ENCODE results near the gene MANBA.
"Not testable (repeated sequence)": the region's sequence is repeated elsewhere in the genome, so short reads cannot be mapped to it uniquely, and the experiment has no call there.

The MANBA gene

DNA sequence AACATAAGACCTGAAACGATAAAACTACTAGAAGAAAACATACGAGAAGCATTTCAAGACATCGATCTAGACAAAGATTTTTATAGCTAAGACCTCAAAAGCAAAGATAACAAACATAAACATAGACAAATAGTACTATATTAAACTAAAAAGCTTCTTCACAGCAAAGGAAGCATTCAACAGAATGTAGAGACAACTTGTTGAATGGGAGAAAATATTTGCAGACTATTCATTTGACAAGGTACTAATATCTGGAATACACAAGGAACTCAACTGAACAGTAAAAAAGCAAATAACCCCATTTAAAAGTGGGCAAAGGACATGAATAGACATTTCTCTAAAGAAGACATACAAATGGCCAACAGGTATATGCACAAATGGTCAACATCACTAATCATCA lies 49.8 kb downstream of the MANBA start:
- Histone ChIP-seq H3K9ac (ENCODE audit: low read length) (no peak overlapping the region), H3K36me3 (ENCODE audit: low read length) (no peaks in the 10 kb centered on the region), H3K79me2 (ENCODE audit: insufficient read depth, low read length) (no peaks in the 10 kb centered on the region), H3K4me3 (ENCODE audit: insufficient read depth, low read length, poor library complexity, severe bottlenecking) (no peak overlapping the region), H3K27ac (ENCODE audit: low read depth, low read length) (no peak overlapping the region), H4K20me1 (ENCODE audit: low read depth, low read length) (no peaks in the 10 kb centered on the region), H3K27me3 (ENCODE audit: low read length) (no peaks in the 10 kb centered on the region), H3K9me3 (ENCODE audit: insufficient read depth, low read length) (no peaks in the 10 kb centered on the region), H3F3A (ENCODE audit: insufficient read depth) (no peaks in the 10 kb centered on the region), H3K9me2 (replicated peaks; ENCODE audit: insufficient read depth, low read length) (no peaks in the 10 kb centered on the region), H3K4me2 (ENCODE audit: low read depth, low read length, poor library complexity, severe bottlenecking) (no peak overlapping the region), H2AFZ (ENCODE audit: low read depth, low read length, severe bottlenecking) (no peak overlapping the region)
- TF ChIP-seq, protein P1, sequence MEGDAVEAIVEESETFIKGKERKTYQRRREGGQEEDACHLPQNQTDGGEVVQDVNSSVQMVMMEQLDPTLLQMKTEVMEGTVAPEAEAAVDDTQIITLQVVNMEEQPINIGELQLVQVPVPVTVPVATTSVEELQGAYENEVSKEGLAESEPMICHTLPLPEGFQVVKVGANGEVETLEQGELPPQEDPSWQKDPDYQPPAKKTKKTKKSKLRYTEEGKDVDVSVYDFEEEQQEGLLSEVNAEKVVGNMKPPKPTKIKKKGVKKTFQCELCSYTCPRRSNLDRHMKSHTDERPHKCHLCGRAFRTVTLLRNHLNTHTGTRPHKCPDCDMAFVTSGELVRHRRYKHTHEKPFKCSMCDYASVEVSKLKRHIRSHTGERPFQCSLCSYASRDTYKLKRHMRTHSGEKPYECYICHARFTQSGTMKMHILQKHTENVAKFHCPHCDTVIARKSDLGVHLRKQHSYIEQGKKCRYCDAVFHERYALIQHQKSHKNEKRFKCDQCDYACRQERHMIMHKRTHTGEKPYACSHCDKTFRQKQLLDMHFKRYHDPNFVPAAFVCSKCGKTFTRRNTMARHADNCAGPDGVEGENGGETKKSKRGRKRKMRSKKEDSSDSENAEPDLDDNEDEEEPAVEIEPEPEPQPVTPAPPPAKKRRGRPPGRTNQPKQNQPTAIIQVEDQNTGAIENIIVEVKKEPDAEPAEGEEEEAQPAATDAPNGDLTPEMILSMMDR (IDR thresholded peaks at IDR 0.05; ENCODE audit: insufficient read depth, low read length, poor library complexity, severe bottlenecking) = no peak
- no peak for TF ChIP-seq EZH2phosphoT487 (conservative IDR thresholded peaks at IDR 0.05; ENCODE audit: low read length)

DNA sequence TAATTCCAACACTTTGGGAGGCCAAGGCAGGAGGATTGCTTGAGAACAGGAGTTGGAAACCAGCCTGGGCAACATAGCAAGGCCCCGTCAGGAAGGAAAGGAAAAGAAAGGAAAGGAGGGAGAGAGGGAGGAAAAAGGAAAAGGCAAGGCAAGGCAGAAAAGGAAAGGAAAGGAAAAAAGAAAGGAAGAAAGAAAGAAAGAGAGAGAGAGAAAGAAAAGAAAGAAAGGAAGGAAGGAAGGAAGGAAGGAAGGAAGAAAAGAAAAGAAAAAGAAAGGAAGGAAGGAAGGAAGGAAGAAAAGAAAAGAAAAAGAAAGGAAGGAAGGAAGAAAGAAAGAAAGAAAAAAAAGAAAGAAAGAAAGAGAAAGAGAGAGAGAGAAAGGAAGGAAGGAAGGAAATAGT lies 51.7 kb downstream of the MANBA start:
- not testable (repeated sequence) for H3K9me2 ChIP-seq (replicated peaks; ENCODE audit: insufficient read depth, low read length); H3F3A ChIP-seq (ENCODE audit: insufficient read depth); H3K9ac ChIP-seq (ENCODE audit: low read length); H2AFZ ChIP-seq (ENCODE audit: low read depth, low read length, severe bottlenecking); H3K36me3 ChIP-seq (ENCODE audit: low read length); H3K4me2 ChIP-seq (ENCODE audit: low read depth, low read length, poor library complexity, severe bottlenecking); H3K9me3 ChIP-seq (ENCODE audit: insufficient read depth, low read length); H3K4me3 ChIP-seq (ENCODE audit: insufficient read depth, low read length, poor library complexity, severe bottlenecking); H3K27ac ChIP-seq (ENCODE audit: low read depth, low read length); H4K20me1 ChIP-seq (ENCODE audit: low read depth, low read length); H3K27me3 ChIP-seq (ENCODE audit: low read length); H3K79me2 ChIP-seq (ENCODE audit: insufficient read depth, low read length)

DNA sequence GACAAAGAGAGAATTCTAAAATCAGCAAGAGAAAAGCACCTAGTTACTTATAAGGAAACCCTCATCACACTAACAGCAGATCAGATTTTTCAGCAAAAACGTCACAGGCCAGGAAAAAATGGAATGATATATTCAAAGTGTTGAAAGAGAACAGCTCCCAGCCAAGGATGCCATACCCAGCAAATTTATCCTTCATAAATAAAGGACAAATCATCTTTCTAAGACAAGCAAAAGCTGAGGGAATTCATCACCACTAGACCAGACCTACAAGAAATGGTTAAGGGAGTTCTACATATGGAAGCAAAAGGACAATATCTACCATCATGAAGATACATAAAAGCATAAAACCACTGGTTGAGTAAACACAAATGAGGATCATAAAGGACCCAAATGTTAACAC lies 53.6 kb downstream of the MANBA start:
- H3K9ac ChIP-seq (ENCODE audit: low read length) = no peak overlapping the region
- no peaks in the 10 kb centered on the region for H3F3A ChIP-seq (ENCODE audit: insufficient read depth)
- no peaks in the 10 kb centered on the region for H3K9me2 ChIP-seq (replicated peaks; ENCODE audit: insufficient read depth, low read length)
- H2AFZ ChIP-seq (ENCODE audit: low read depth, low read length, severe bottlenecking) = no peak overlapping the region
- H3K4me3 ChIP-seq (ENCODE audit: insufficient read depth, low read length, poor library complexity, severe bottlenecking) = no peak overlapping the region
- no peaks in the 10 kb centered on the region for H3K79me2 ChIP-seq (ENCODE audit: insufficient read depth, low read length)
- no peaks in the 10 kb centered on the region for H4K20me1 ChIP-seq (ENCODE audit: low read depth, low read length)
- no peaks in the 10 kb centered on the region for H3K9me3 ChIP-seq (ENCODE audit: insufficient read depth, low read length)
- H3K36me3 ChIP-seq (ENCODE audit: low read length) = no peaks in the 10 kb centered on the region
- no peak overlapping the region for H3K27ac ChIP-seq (ENCODE audit: low read depth, low read length)
- H3K27me3 ChIP-seq (ENCODE audit: low read length) = no peaks in the 10 kb centered on the region
- TF ChIP-seq, protein P1 (IDR thresholded peaks at IDR 0.05; ENCODE audit: insufficient read depth, low read length, poor library complexity, severe bottlenecking) = no peak
- no peak for TF ChIP-seq EZH2phosphoT487 (conservative IDR thresholded peaks at IDR 0.05; ENCODE audit: low read length)
- H3K4me2 ChIP-seq (ENCODE audit: low read depth, low read length, poor library complexity, severe bottlenecking) = no peak overlapping the region

DNA sequence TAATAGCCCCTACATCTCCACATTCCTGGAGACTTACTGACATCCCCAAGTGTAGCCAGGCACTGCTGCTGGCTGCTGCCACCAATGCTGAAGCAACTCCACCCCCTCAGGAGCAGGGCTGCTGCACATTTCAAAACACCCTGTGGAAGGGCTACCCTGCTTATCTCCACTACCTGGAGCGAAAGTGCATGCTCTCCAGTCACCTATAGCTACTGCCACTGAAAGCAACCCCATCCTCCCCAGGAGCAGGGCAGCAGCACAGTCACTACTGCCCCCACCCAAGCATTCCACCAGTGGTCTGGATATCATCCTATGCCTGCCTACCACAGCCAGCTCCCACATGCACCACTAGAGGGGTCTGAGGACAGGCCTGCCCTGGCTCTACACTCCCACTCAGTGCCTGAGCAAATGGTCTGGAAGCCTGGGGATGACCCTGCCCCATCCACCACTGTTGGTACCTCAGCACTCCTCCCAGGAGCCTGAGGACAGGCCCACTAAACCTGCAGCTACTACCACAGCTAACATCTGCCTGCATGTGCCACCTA lies 55.3 kb downstream of the MANBA start:
- Histone ChIP-seq H3K79me2 (ENCODE audit: insufficient read depth, low read length) (no peaks in the 10 kb centered on the region), H3K9ac (ENCODE audit: low read length) (no peak overlapping the region), H3K4me2 (ENCODE audit: low read depth, low read length, poor library complexity, severe bottlenecking) (no peak overlapping the region), H3F3A (ENCODE audit: insufficient read depth) (no peaks in the 10 kb centered on the region), H3K9me3 (ENCODE audit: insufficient read depth, low read length) (no peaks in the 10 kb centered on the region), H2AFZ (ENCODE audit: low read depth, low read length, severe bottlenecking) (no peak overlapping the region), H3K9me2 (replicated peaks; ENCODE audit: insufficient read depth, low read length) (no peaks in the 10 kb centered on the region), H3K27me3 (ENCODE audit: low read length) (no peaks in the 10 kb centered on the region), H3K27ac (ENCODE audit: low read depth, low read length) (no peak overlapping the region), H3K36me3 (ENCODE audit: low read length) (no peaks in the 10 kb centered on the region), H3K4me3 (ENCODE audit: insufficient read depth, low read length, poor library complexity, severe bottlenecking) (no peak overlapping the region), H4K20me1 (ENCODE audit: low read depth, low read length) (no peaks in the 10 kb centered on the region)
- TF ChIP-seq EZH2phosphoT487 (conservative IDR thresholded peaks at IDR 0.05; ENCODE audit: low read length) = no peak
- TF ChIP-seq, protein P1 (IDR thresholded peaks at IDR 0.05; ENCODE audit: insufficient read depth, low read length, poor library complexity, severe bottlenecking) = no peak
